Camera-type eye (tissue), 1 donor: Measurements from ENCODE around the gene TAAR5. TPM values are rescaled to one million over a fixed set of nuclear protein-coding genes. Genes with fewer than 3 reads are reported as not detected.

Source experiments
- total RNA-seq: library from RNA; depleted of rRNA; stranded (reverse); fragments of >200 nt; gene quantifications from one replicate; pipeline ENCODE4 v1.2.3, GENCODE V29; 2014

TAAR5 gene, protein sequence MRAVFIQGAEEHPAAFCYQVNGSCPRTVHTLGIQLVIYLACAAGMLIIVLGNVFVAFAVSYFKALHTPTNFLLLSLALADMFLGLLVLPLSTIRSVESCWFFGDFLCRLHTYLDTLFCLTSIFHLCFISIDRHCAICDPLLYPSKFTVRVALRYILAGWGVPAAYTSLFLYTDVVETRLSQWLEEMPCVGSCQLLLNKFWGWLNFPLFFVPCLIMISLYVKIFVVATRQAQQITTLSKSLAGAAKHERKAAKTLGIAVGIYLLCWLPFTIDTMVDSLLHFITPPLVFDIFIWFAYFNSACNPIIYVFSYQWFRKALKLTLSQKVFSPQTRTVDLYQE
- total RNA-seq = not detected

GRCh38 chr6:132589454-132589853 is at the start of gene TAAR5:
Gene TAAR5, minus strand, starts transcription at chr6:132589741. Its CDS starts 55 bp downstream, at chr6:132589686.

DNA sequence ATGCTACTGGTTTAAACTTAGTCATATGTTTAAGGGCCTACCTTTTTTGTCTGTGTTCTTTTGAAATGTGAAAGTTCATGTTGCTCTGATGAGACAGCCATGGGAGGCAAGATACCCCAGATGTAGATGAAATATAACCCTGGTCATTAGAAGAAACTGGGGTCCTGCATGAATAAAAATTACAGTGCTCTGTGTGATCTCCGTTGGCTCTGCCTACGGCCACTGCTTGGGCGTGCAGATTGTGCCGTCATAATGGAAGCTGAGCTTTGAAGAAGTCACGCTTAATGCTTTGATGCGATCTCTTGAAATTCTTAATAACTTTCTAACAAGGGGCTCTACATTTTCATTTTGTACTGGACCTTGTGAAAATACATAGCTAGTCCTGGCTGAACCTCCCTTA is 34.6 kb upstream of the TAAR5 start, which contains the start of gene TAAR2:
TSS of gene TAAR2 (minus strand) at position 101 of the 400 bp plus-strand sequence. CDS start at position 101, 0 bp downstream.

DNA sequence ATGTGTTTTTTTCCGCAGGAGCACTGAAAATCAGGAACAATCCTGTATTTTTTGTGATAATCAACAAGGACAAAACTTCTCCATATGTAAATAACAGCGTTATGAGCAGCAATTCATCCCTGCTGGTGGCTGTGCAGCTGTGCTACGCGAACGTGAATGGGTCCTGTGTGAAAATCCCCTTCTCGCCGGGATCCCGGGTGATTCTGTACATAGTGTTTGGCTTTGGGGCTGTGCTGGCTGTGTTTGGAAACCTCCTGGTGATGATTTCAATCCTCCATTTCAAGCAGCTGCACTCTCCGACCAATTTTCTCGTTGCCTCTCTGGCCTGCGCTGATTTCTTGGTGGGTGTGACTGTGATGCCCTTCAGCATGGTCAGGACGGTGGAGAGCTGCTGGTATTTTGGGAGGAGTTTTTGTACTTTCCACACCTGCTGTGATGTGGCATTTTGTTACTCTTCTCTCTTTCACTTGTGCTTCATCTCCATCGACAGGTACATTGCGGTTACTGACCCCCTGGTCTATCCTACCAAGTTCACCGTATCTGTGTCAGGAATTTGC is 19.2 kb downstream of the TAAR5 start, which contains the start of gene TAAR6:
TSS of gene TAAR6 (plus strand) at position 102 of the 557 bp plus-strand sequence. CDS start at position 102, 0 bp downstream.

DNA sequence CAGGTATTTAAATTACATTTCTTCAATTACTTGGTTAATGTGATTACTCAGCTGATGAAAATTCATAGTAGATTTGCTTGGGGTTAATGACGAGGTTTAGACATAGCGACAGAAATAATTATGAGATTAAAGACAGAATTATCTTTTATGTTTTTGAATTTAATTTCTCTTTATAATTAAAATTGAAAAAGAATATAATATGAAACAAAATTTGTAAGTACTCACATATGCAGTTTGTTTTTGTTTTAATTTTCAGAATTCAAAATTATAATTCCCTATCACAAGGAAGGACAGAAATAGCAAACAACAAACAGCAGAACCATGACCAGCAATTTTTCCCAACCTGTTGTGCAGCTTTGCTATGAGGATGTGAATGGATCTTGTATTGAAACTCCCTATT is 37.2 kb downstream of the TAAR5 start, which contains the start of gene TAAR8:
TSS of gene TAAR8 (plus strand) at position 301 of the 400 bp plus-strand sequence. CDS start at position 322, 21 bp downstream.

Other genes with a start within 250 kb of the TAAR5 start
- 16.7 TPM for gene MOXD1, start 188.3 kb downstream of the TAAR5 start, total RNA-seq
- 57.7 TPM for gene STX7, start 76.6 kb downstream of the TAAR5 start, total RNA-seq
- gene TAAR9, start 51.5 kb downstream of the TAAR5 start, total RNA-seq = not detected
- gene TAAR8, start 37.1 kb downstream of the TAAR5 start, total RNA-seq = not detected
- gene TAAR6, start 19.4 kb downstream of the TAAR5 start, total RNA-seq = not detected
- not detected for gene TAAR2, start 34.5 kb upstream of the TAAR5 start, total RNA-seq
- not detected for gene TAAR1, start 69.4 kb upstream of the TAAR5 start, total RNA-seq
- 0.82 TPM for gene VNN1, start 124.3 kb upstream of the TAAR5 start, total RNA-seq
- 9.0 TPM for gene VNN2, start 168.2 kb upstream of the TAAR5 start, total RNA-seq
- 14.8 TPM for gene SLC18B1, start 208.9 kb upstream of the TAAR5 start, total RNA-seq
- gene RPS12, start 224.8 kb upstream of the TAAR5 start, total RNA-seq = 605 TPM